H1 (cell line): ENCODE results near the gene RCBTB2. TPM values are rescaled to one million over a fixed set of nuclear protein-coding genes. Genes with fewer than 3 reads are reported as not detected.

ENCODE experiments used
- CTCF ChIA-PET: fragments of 300-600 bp; sonication (Branson Sonifier 250); formaldehyde crosslinking; loops from one replicate; lab custom pipeline; 2021; ENCODE audit not compliant: partially characterized antibody; lab: Charles Lee
- POLR2A ChIA-PET: fragments of 300-600 bp; sonication (Branson Sonifier 250); formaldehyde crosslinking; loops from one replicate; lab custom pipeline; 2021; ENCODE audit warnings: inconsistent platforms; ENCODE audit not compliant: partially characterized antibody; lab: Charles Lee
- DNase-seq, 2 experiments: peaks; one replicate each; pipeline versions ENCODE4 v3.0.0 to v3.0.0-alpha.2; 2010 to 2022; ENCODE audit warnings: low spot score in 2 of 2, low read depth in 1 of 2, mixed read lengths in 1 of 2
- FAIRE-seq: peaks from 2 replicates; lab custom pipeline; 2011; peaks lifted over from hg19 to GRCh38; lab: Jason Lieb, UNC
- H2AFZ ChIP-seq: 2 replicates; pipeline ENCODE4 v1.8.1; 2012; ENCODE audit warnings: low read length, inconsistent platforms
- H2AK5ac ChIP-seq: 2 replicates; pipeline ENCODE4 v1.6.1; 2013; ENCODE audit warnings: low read depth, low read length
- H2BK120ac ChIP-seq: replicated peaks from 2 replicates; pipeline ENCODE3; 2013; ENCODE audit warnings: low read depth, low read length, inconsistent platforms
- H2BK12ac ChIP-seq: 2 replicates; pipeline ENCODE4 v1.6.1; 2013; ENCODE audit warnings: low read depth, low read length
- H2BK15ac ChIP-seq: 2 replicates; pipeline ENCODE4 v1.6.1; 2013; ENCODE audit warnings: low read length
- H2BK20ac ChIP-seq: 2 replicates; pipeline ENCODE4 v1.6.1; 2013; ENCODE audit warnings: low read length
- H2BK5ac ChIP-seq: 2 replicates; pipeline ENCODE4 v1.6.1; 2013; ENCODE audit warnings: low read depth, low read length
- H3K14ac ChIP-seq: 2 replicates; pipeline ENCODE4 v1.6.1; 2013; ENCODE audit warnings: inconsistent platforms; ENCODE audit not compliant: insufficient read length
- H3K18ac ChIP-seq: 2 replicates; pipeline ENCODE4 v1.6.1; 2013; ENCODE audit warnings: low read length; ENCODE audit errors: extremely low read depth
- H3K23ac ChIP-seq: 2 replicates; pipeline ENCODE4 v1.6.1; 2013; ENCODE audit warnings: inconsistent platforms; ENCODE audit not compliant: insufficient read length
- H3K23me2 ChIP-seq: 2 replicates; pipeline ENCODE4 v1.6.1; 2013; ENCODE audit warnings: low read depth, low read length
- H3K27ac ChIP-seq: 2 replicates; pipeline ENCODE4 v1.6.1; 2011; ENCODE audit warnings: low read depth, low read length, inconsistent platforms
- H3K27me3 ChIP-seq, 4 experiments: replicated peaks in 1 of 4; 1 replicate in 1 of 4; 2 replicates in 3 of 4; pipeline versions ENCODE4 v1.6.1 to v1.8.1; 2011 to 2013; ENCODE audit warnings: low read length in 3 of 4, mild to moderate bottlenecking in 3 of 4, inconsistent platforms in 2 of 4, mixed read lengths in 2 of 4, moderate library complexity in 1 of 4; ENCODE audit not compliant: control insufficient read depth in 3 of 4, insufficient read depth in 3 of 4; ENCODE audit errors: extremely low read depth in 1 of 4
- H3K36me3 ChIP-seq, 4 experiments: 2 replicates each; pipeline versions ENCODE4 v1.6.1 to v1.8.1; 2011 to 2013; ENCODE audit warnings: mild to moderate bottlenecking in 4 of 4, low read length in 3 of 4, moderate library complexity in 2 of 4, control low read depth in 1 of 4, inconsistent platforms in 1 of 4; ENCODE audit not compliant: insufficient read depth in 4 of 4, control insufficient read depth in 2 of 4
- H3K4ac ChIP-seq: replicated peaks from 2 replicates; pipeline ENCODE3; 2013; ENCODE audit warnings: low read length, low read depth, mixed read lengths, inconsistent platforms; ENCODE audit not compliant: insufficient read length
- H3K4me1 ChIP-seq, 4 experiments: replicated peaks in 1 of 4; 1 replicate in 1 of 4; 2 replicates in 3 of 4; pipeline versions ENCODE4 v1.6.1 to v1.8.1; 2011 to 2013; ENCODE audit warnings: low read length in 3 of 4, inconsistent platforms in 2 of 4, mixed read lengths in 1 of 4; ENCODE audit not compliant: insufficient read depth in 4 of 4, control insufficient read depth in 3 of 4
- H3K4me2 ChIP-seq, 2 experiments: 2 replicates each; pipeline versions ENCODE4 v1.6.1 to v1.8.1; 2011 to 2013; ENCODE audit warnings: low read depth in 2 of 2, low read length in 2 of 2, control low read depth in 1 of 2, inconsistent platforms in 1 of 2, mild to moderate bottlenecking in 1 of 2; ENCODE audit not compliant: insufficient read depth in 1 of 2
- H3K4me3 ChIP-seq, 4 experiments: fragments of 200-600, 300-600 bp in 1 of 4; sonication (generic), shearing (Covaris generic), sonication (Bioruptor Twin) in 1 of 4; 2 replicates each; pipeline versions ENCODE4 v1.5.1 to v1.8.1; 2011 to 2016; ENCODE audit warnings: low read length in 4 of 4, low read depth in 3 of 4, control low read depth in 2 of 4, inconsistent platforms in 2 of 4, mild to moderate bottlenecking in 2 of 4, mixed read lengths in 1 of 4, moderate library complexity in 1 of 4; ENCODE audit not compliant: insufficient read depth in 2 of 4; ENCODE audit errors: extremely low read depth in 1 of 4
- H3K56ac ChIP-seq: replicated peaks from 2 replicates; pipeline ENCODE3; 2013; ENCODE audit warnings: low read depth, mild to moderate bottlenecking, mixed read lengths, low read length, inconsistent platforms; ENCODE audit not compliant: insufficient read length
- H3K79me1 ChIP-seq: 2 replicates; pipeline ENCODE4 v1.6.1; 2013; ENCODE audit warnings: low read depth, low read length, control low read depth
- H3K79me2 ChIP-seq, 2 experiments: 2 replicates each; pipeline versions ENCODE4 v1.6.1 to v1.8.1; 2012 to 2013; ENCODE audit warnings: low read length in 2 of 2, mild to moderate bottlenecking in 2 of 2, inconsistent platforms in 1 of 2; ENCODE audit not compliant: insufficient read depth in 2 of 2, control insufficient read depth in 1 of 2
- H3K9ac ChIP-seq, 4 experiments: replicated peaks in 1 of 4; 1 replicate in 1 of 4; 2 replicates in 3 of 4; pipeline versions ENCODE4 v1.6.1 to v1.8.1; 2011 to 2013; ENCODE audit warnings: low read depth in 3 of 4, low read length in 3 of 4, control low read depth in 2 of 4, mild to moderate bottlenecking in 2 of 4, moderate library complexity in 2 of 4, inconsistent platforms in 1 of 4; ENCODE audit errors: extremely low read depth in 1 of 4
- H3K9me3 ChIP-seq, 2 experiments: 2 replicates each; pipeline versions ENCODE4 v1.6.1 to v1.8.1; 2012 to 2013; ENCODE audit warnings: mild to moderate bottlenecking in 2 of 2, moderate library complexity in 2 of 2, control low read depth in 1 of 2, inconsistent platforms in 1 of 2, low read depth in 1 of 2, low read length in 1 of 2, mixed read lengths in 1 of 2; ENCODE audit not compliant: insufficient read depth in 2 of 2
- H4K20me1 ChIP-seq, 2 experiments: replicated peaks in 1 of 2; 2 replicates each; pipeline versions ENCODE3 to v1.8.1; 2011 to 2013; ENCODE audit warnings: inconsistent platforms in 2 of 2, low read length in 2 of 2, mild to moderate bottlenecking in 1 of 2; ENCODE audit not compliant: insufficient read depth in 2 of 2, control insufficient read depth in 1 of 2
- H4K5ac ChIP-seq: 2 replicates; pipeline ENCODE4 v1.6.1; 2013; ENCODE audit warnings: low read length, low read depth, mixed read lengths, inconsistent platforms; ENCODE audit not compliant: insufficient read length
- H4K8ac ChIP-seq: 2 replicates; pipeline ENCODE4 v1.8.0; 2013; ENCODE audit warnings: mild to moderate bottlenecking, moderate library complexity, low read length, inconsistent platforms; ENCODE audit not compliant: insufficient read depth; ENCODE audit errors: extremely low read depth
- H4K91ac ChIP-seq: replicated peaks from 2 replicates; pipeline ENCODE3; 2013; ENCODE audit warnings: low read length, mixed read lengths, inconsistent platforms; ENCODE audit not compliant: insufficient read length
- CBX5 ChIP-seq: fragments of 300-800, 300-1000 bp; sonication (generic); IDR thresholded peaks from 2 replicates; pipeline ENCODE4 v1.7.1; 2016; ENCODE audit warnings: antibody characterized with exemption, low read length, low read depth
- GABPA ChIP-seq: IDR thresholded peaks from 2 replicates; pipeline ENCODE4 v1.6.1; 2011; ENCODE audit warnings: mild to moderate bottlenecking, low read length, moderate library complexity, borderline replicate concordance; ENCODE audit not compliant: insufficient read depth
- TAF7 ChIP-seq: optimal IDR thresholded peaks from 2 replicates; pipeline ENCODE3; 2011; ENCODE audit warnings: low read depth, mild to moderate bottlenecking, inconsistent platforms, low read length, moderate library complexity, borderline replicate concordance
- YY1 ChIP-seq: IDR thresholded peaks from 2 replicates; pipeline ENCODE4 v1.6.1; 2011; ENCODE audit warnings: low read depth, mild to moderate bottlenecking, low read length
- polyA plus RNA-seq, 7 experiments: library from polyadenylated mRNA; depleted of rRNA in 3 of 7; stranded (reverse) in 5 of 7; unstranded in 2 of 7; fragments of >200 nt in 5 of 7; fragments of 200-250 nt in 2 of 7; gene quantifications; 1 replicate in 5 of 7; 2 replicates in 1 of 7; 4 replicates in 1 of 7; pipeline versions ENCODE4 v1.2.1 to v1.2.3, GENCODE V29; 2011 to 2013; ENCODE audit warnings: missing spikeins in 2 of 7, mixed read lengths in 2 of 7
- total RNA-seq: library from RNA; stranded (reverse); fragmentation: NEBNext Ultra II Directional; extraction: Animal tissue kit (Norgen Biotek cat#: 25700); gene quantifications from 2 replicates; pipeline ENCODE4 v1.2.1, GENCODE V29; 2021

RCBTB2 gene
- total and polyA plus RNA-seq, 2 of the 8 experiments (the other 6 are each of a cell fraction or from before 2014, with no cell fraction given) = 5.2 to 8.4 TPM

- FAIRE-seq (no peak), DNase-seq (no peak)
- H3K27ac ChIP-seq = no peak overlapping the region
- H3K23me2 ChIP-seq = peaks cover 2% of the 10 kb centered on the region; the same call in 1 of the 2 replicates
- no peak overlapping the region for H3K4me2 ChIP-seq
- H2BK5ac ChIP-seq = no peak overlapping the region
- peaks cover 0 to 9% (median 3%) of the 10 kb centered on the region in 4 experiments; a peak in 3 of 8 replicates for H3K36me3 ChIP-seq
- H3K56ac ChIP-seq = no peak overlapping the region
- H2AK5ac ChIP-seq = no peak overlapping the region
- no peak overlapping the region for H2BK15ac ChIP-seq
- H3K4me1 ChIP-seq = no peaks in the 10 kb centered on the region; a peak in 2 of 7 replicates
- H2BK120ac ChIP-seq = no peak overlapping the region
- H4K91ac ChIP-seq = no peak overlapping the region
- no peaks in the 10 kb centered on the region for H4K20me1 ChIP-seq
- H3K14ac ChIP-seq = no peak overlapping the region
- no peak overlapping the region for H4K5ac ChIP-seq
- H3K4me3 ChIP-seq = no peak overlapping the region
- CTCF ChIA-PET = interaction anchor here (1.2 kb wide), 1 partner anchor 12 kb away, joined by 4 read pairs; no protein-coding TSS in a partner anchor
- no peaks in the 10 kb centered on the region for H3K27me3 ChIP-seq
- no peak overlapping the region for H3K9ac ChIP-seq
- no peak overlapping the region for H4K8ac ChIP-seq
- H2AFZ ChIP-seq = no peak overlapping the region
- no peaks in the 10 kb centered on the region for H3K79me2 ChIP-seq
- no peak overlapping the region for H2BK12ac ChIP-seq
- no peak overlapping the region for H3K23ac ChIP-seq
- POLR2A ChIA-PET = no interaction called here
- TF ChIP-seq TAF7 (no peak), GABPA (no peak), CBX5 (no peak), YY1 (no peak)
- TF ChIP-seq, all 59 proteins: peak for 0
- Histone ChIP-seq H3K4ac (no peak overlapping the region), H3K9me3 (peaks cover 0 to 6% of the 10 kb centered on the region in 2 experiments; a peak in 1 of 4 replicates), H3K79me1 (no peaks in the 10 kb centered on the region), H2BK20ac (no peak overlapping the region), H3K18ac (no peak overlapping the region)
Observed at GRCh38 chr13:48488995-48489394, 43.9 kb downstream of the RCBTB2 start.
